Measurements from ENCODE around the gene IL5RA.

DNA sequence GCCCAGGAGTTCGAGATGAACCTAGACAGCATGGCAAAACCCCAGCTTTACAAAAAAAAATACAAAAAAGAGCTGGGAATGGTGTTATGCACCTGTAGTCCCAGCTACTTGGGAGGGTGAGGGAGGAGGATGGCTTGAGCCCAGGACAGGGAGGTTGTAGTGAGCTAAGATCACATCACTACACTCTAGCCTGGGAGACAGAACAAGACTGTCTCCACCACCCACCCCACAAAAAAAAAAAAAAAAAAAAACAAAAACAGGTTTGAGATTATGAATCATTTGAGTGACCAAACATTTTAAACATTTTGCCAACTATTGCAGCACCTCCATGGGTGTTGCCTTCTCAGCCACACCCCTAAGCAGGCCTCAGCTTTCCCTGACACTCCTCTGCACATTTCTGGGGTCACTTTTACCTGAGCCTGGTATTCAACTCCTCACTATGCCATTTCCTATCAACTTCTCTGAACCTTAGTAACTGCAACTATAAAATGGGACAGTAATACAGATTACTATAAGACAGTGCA, 41.8 kb downstream of the IL5RA start:
- TF ChIP-seq, protein P1, sequence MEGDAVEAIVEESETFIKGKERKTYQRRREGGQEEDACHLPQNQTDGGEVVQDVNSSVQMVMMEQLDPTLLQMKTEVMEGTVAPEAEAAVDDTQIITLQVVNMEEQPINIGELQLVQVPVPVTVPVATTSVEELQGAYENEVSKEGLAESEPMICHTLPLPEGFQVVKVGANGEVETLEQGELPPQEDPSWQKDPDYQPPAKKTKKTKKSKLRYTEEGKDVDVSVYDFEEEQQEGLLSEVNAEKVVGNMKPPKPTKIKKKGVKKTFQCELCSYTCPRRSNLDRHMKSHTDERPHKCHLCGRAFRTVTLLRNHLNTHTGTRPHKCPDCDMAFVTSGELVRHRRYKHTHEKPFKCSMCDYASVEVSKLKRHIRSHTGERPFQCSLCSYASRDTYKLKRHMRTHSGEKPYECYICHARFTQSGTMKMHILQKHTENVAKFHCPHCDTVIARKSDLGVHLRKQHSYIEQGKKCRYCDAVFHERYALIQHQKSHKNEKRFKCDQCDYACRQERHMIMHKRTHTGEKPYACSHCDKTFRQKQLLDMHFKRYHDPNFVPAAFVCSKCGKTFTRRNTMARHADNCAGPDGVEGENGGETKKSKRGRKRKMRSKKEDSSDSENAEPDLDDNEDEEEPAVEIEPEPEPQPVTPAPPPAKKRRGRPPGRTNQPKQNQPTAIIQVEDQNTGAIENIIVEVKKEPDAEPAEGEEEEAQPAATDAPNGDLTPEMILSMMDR (IDR thresholded peaks at IDR 0.05): no peak
- TF ChIP-seq POLR2AphosphoS5 (IDR thresholded peaks at IDR 0.05) (no peak), POLR2A (IDR thresholded peaks at IDR 0.05) (no peak), EP300 (IDR thresholded peaks at IDR 0.05) (no peak)

Measured in stomach (tissue), 4 donors.